Right atrium auricular region (tissue), 2 donors: Measurements from ENCODE around the gene ABCC4. TPM values are rescaled to one million over a fixed set of nuclear protein-coding genes. Genes with fewer than 3 reads are reported as not detected.
"Not testable (repeated sequence)": the region's sequence is repeated elsewhere in the genome, so short reads cannot be mapped to it uniquely, and the experiment has no call there.

Experiments
- DNase-seq: peaks from one replicate; pipeline ENCODE4 v3.0.0-alpha.2; 2019; ENCODE audit warnings: low spot score
- H3K27ac ChIP-seq, 2 donors: fragments of 200-600 bp; sonication (generic); 1 replicate in 1 of 2; 2 replicates in 1 of 2; pipeline ENCODE4 v1.5.1; 2016 to 2019
- H3K27me3 ChIP-seq, 2 donors: fragments of 200-600 bp; sonication (generic); one replicate each; pipeline versions ENCODE4 v1.5.1 to v1.6.0; 2017 to 2019
- H3K36me3 ChIP-seq: fragments of 200-600 bp; sonication (generic); one replicate; pipeline ENCODE4 v1.5.1; 2016
- H3K4me1 ChIP-seq, 2 donors: fragments of 200-600 bp; sonication (generic); one replicate each; pipeline versions ENCODE4 v1.5.1 to v1.6.0; 2017 to 2019
- H3K4me3 ChIP-seq, 2 donors: fragments of 200-600 bp; sonication (generic); 1 replicate in 1 of 2; 2 replicates in 1 of 2; pipeline ENCODE4 v1.5.1; 2017 to 2019; ENCODE audit warnings: mild to moderate bottlenecking in 1 of 2, moderate library complexity in 1 of 2
- H3K9me3 ChIP-seq, 2 donors: fragments of 200-600 bp; sonication (generic); one replicate each; pipeline ENCODE4 v1.5.1; 2019
- total RNA-seq, 2 donors: library from RNA; depleted of rRNA; stranded (reverse); fragments of >200 nt; gene quantifications; one replicate each; pipeline ENCODE4 v1.1.0, GENCODE V29; 2016
- TF ChIP-seq, protein P1 (sequence below), 2 donors: fragments of 200-600 bp; sonication (generic); IDR thresholded peaks; one replicate each; pipeline ENCODE4 v1.5.1; 2019; ENCODE audit warnings: antibody characterized with exemption in 2 of 2

The ABCC4 gene
- total RNA-seq, 2 donors from 2014 or later: 3.0 to 4.2 TPM

- Histone ChIP-seq H3K9me3 (no peaks in the 10 kb centered on the region), H3K4me1 (no peaks in the 10 kb centered on the region), H3K27me3 (no peaks in the 10 kb centered on the region), H3K36me3 (no peaks in the 10 kb centered on the region), H3K4me3 (no peak overlapping the region), H3K27ac (no peak overlapping the region)
- no peak for DNase-seq
- TF ChIP-seq, protein P1, sequence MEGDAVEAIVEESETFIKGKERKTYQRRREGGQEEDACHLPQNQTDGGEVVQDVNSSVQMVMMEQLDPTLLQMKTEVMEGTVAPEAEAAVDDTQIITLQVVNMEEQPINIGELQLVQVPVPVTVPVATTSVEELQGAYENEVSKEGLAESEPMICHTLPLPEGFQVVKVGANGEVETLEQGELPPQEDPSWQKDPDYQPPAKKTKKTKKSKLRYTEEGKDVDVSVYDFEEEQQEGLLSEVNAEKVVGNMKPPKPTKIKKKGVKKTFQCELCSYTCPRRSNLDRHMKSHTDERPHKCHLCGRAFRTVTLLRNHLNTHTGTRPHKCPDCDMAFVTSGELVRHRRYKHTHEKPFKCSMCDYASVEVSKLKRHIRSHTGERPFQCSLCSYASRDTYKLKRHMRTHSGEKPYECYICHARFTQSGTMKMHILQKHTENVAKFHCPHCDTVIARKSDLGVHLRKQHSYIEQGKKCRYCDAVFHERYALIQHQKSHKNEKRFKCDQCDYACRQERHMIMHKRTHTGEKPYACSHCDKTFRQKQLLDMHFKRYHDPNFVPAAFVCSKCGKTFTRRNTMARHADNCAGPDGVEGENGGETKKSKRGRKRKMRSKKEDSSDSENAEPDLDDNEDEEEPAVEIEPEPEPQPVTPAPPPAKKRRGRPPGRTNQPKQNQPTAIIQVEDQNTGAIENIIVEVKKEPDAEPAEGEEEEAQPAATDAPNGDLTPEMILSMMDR (IDR thresholded peaks at IDR 0.05): no peak
Measured at GRCh38 chr13:95199896-95200295, 101.4 kb downstream of the ABCC4 start.

GRCh38 chr13:95198606-95199005 lies 102.6 kb downstream of the ABCC4 start:
- not testable (repeated sequence) for H3K4me3 ChIP-seq, H3K27ac ChIP-seq, H3K27me3 ChIP-seq, H3K9me3 ChIP-seq, H3K4me1 ChIP-seq, H3K36me3 ChIP-seq, DNase-seq

GRCh38 chr13:95197548-95197947 lies 103.7 kb downstream of the ABCC4 start:
- no peak for DNase-seq
- no peaks in the 10 kb centered on the region for H3K27me3 ChIP-seq
- no peaks in the 10 kb centered on the region for H3K4me1 ChIP-seq
- TF ChIP-seq, protein P1 (IDR thresholded peaks at IDR 0.05): no peak
- H3K4me3 ChIP-seq: no peak overlapping the region
- H3K27ac ChIP-seq: no peak overlapping the region
- H3K9me3 ChIP-seq: no peaks in the 10 kb centered on the region
- no peaks in the 10 kb centered on the region for H3K36me3 ChIP-seq

- no peaks in the 10 kb centered on the region for H3K9me3 ChIP-seq
- no peaks in the 10 kb centered on the region for H3K27me3 ChIP-seq
- no peak overlapping the region for H3K4me3 ChIP-seq
- H3K36me3 ChIP-seq: no peaks in the 10 kb centered on the region
- TF ChIP-seq, protein P1 (IDR thresholded peaks at IDR 0.05): no peak
- DNase-seq: no peak
- no peaks in the 10 kb centered on the region for H3K4me1 ChIP-seq
- H3K27ac ChIP-seq: no peak overlapping the region
Measured at GRCh38 chr13:95195146-95195545, 106.1 kb downstream of the ABCC4 start.

DNA sequence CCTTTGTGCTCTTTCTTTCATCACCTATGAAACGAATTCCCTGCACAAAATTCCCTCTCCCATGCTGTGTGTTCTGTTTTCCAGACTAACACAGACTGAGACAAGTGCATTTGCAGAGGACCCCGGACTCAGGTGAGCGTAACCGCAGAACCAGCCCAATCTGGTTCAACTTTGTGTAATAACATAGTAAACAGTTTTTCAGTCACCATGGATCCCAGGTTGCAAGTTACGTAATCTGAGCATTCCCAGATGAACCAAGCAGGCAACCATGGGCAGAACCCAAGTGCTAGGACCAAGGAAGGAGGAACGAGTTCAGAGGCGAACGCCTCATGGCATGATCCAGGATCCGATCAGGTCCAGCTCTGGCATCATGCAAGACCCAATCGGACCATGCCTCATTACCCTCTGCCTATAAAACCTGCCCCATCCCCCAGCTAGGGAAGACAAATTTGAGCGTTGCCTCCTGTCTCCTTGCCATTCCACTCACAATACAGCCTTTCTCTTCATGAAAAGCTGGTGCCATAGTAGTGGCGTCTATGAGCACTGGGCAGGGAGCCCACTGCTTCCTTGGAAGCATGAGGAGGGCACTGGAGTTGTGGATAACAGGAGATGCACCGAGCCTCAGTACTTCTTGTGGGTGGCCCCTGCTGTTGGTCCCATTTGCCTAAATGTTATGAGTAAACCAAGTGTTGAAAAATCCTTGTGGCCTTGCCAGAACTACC lies 107.6 kb downstream of the ABCC4 start:
- Histone ChIP-seq H3K27ac (no peak overlapping the region), H3K27me3 (no peaks in the 10 kb centered on the region), H3K4me3 (no peak overlapping the region), H3K4me1 (no peaks in the 10 kb centered on the region), H3K9me3 (no peaks in the 10 kb centered on the region), H3K36me3 (no peaks in the 10 kb centered on the region)
- DNase-seq: no peak
- TF ChIP-seq, protein P1 (IDR thresholded peaks at IDR 0.05): no peak

GRCh38 chr13:95192998-95193397 lies 108.3 kb downstream of the ABCC4 start:
- DNase-seq: no peak
- Histone ChIP-seq H3K36me3 (no peaks in the 10 kb centered on the region), H3K9me3 (no peaks in the 10 kb centered on the region), H3K4me1 (no peaks in the 10 kb centered on the region), H3K27me3 (no peaks in the 10 kb centered on the region), H3K4me3 (no peak overlapping the region), H3K27ac (no peak overlapping the region)
- TF ChIP-seq, protein P1 (IDR thresholded peaks at IDR 0.05): no peak

DNA sequence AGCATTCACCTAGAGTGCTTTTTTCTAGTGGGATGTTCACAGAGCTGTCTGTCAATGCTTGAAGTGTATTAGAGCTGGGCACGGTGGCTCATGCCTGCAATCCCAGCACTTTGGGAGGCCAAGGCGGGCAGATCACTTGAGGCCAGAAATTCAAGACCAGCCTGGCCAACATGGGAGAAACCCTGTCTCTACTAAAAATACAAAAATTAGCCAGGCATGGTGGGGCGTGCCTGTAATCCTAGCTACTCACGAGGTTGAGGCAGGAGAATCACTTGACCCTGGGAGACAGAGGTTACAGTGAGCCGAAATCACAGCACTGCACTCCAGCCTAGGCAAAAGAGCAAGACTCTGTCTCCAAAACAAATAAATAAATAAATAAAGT lies 108.7 kb downstream of the ABCC4 start:
- H3K9me3 ChIP-seq, H3K4me3 ChIP-seq, H3K4me1 ChIP-seq, H3K27me3 ChIP-seq, DNase-seq, H3K27ac ChIP-seq, H3K36me3 ChIP-seq: not testable (repeated sequence)
